Stimulated activated memory B cell treated with anti-CD40 and anti-IgM and Interleukin-4, amounts not matched to agents 10 μg/mL and 1 μg/mL and 100 μg/mL, for 72 hours (primary cell): Measurements from ENCODE around the gene EHD4.

ENCODE experiments used
- ATAC-seq: fragments of 150-1000 bp; cut with Tn5 transposase; 2 replicates; pipeline ENCODE4 v1.10.0; 2021
- H3K27ac Mint-ChIP-seq: one replicate; pipeline ENCODE4 v1.8.0; 2022; ENCODE audit warnings: mild to moderate bottlenecking, mixed read lengths
- H3K27me3 Mint-ChIP-seq: one replicate; pipeline ENCODE4 v1.8.0; 2022; ENCODE audit warnings: mixed read lengths
- H3K36me3 Mint-ChIP-seq: one replicate; pipeline ENCODE4 v1.8.0; 2022; ENCODE audit warnings: mixed read lengths
- H3K4me1 Mint-ChIP-seq: one replicate; pipeline ENCODE4 v1.8.0; 2022; ENCODE audit warnings: mixed read lengths
- H3K4me3 Mint-ChIP-seq: one replicate; pipeline ENCODE4 v1.8.0; 2022; ENCODE audit warnings: mild to moderate bottlenecking, moderate library complexity, mixed read lengths
- H3K9me3 Mint-ChIP-seq: one replicate; pipeline ENCODE4 v1.8.0; 2022; ENCODE audit warnings: mixed read lengths

The EHD4 gene

DNA sequence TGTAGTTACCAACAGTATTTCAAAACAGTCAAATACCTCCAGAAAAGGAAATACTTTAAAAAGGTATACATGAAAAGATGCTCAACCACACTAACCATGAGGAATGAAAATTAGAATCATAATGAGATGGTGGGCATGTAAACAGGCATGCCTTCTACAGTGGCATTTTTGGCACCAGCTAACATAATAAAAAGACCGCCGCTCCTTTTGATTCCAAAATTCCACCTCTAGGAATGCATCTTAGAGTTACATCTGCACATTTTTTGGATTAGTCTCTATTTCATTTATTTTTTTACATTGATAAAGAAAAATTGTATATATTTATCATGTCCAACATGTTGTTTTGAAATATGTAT, 41.5 kb downstream of the EHD4 start:
- ATAC-seq, result no peak
- no peaks in the 10 kb centered on the region for H3K9me3 Mint-ChIP-seq
- H3K27ac Mint-ChIP-seq, result peak overlapping the region; percentile 58
- H3K36me3 Mint-ChIP-seq, result peaks cover 14% of the 10 kb centered on the region
- H3K4me3 Mint-ChIP-seq, result no peak overlapping the region
- peaks cover 56% of the 10 kb centered on the region for H3K4me1 Mint-ChIP-seq
- no peaks in the 10 kb centered on the region for H3K27me3 Mint-ChIP-seq

- Mint-ChIP-seq H3K9me3 (no peaks in the 10 kb centered on the region), H3K27ac (peak overlapping the region; percentile 58), H3K27me3 (no peaks in the 10 kb centered on the region), H3K4me1 (peaks cover 54% of the 10 kb centered on the region), H3K36me3 (peaks cover 10% of the 10 kb centered on the region), H3K4me3 (peak overlapping the region; percentile 26)
- ATAC-seq, result no peak
Observed at GRCh38 chr15:41930221-41930866, 42.0 kb downstream of the EHD4 start.

DNA sequence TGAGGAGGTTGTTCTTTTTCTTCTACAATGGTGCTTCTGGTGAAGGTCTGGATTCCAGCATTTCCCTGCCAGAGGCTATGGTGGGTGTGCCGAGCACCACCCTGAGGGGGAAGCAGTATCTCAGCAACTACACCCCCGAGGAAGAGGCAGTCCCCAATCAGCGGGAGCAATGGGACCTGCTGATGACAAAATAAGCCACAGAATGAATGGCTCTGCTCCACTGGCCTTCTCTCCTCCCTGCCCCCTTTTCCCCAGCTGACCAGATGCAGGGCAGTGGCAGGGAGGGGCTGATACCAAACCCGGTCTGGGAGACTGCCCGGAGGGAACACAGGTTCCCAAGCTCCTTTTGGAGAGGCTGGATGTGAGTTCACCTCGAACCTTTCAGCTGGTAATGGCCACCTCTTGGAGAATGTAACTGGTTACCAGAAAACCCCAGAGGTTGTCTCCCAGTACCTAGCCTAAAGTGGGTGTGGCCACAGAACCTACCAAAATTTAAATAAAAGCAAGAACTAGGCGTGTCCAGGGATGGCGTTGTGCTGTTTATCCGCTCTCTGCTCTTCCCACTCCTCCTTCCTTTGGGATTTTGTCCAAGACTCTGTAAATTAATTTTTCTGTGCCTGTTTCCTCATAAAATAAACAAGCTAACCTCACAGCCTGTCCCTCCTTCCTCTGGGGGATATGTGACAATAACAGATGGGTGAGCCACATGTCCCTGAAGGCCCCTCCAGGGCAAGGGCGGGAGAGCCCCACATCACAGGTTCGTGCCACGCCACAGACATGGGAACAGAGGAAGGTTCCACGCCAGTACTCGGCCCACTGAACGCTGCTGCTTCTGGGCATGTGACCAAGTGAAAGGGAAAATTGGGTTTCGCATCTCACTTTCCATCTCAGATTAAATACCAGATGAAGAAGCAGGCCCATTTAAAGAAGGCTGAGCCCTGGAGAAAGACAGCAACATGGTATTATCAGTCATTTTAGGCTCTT, 43.4 kb downstream of the EHD4 start:
- ATAC-seq, result peak; percentile 99
- H3K27ac Mint-ChIP-seq, result peak overlapping the region; percentile 58
- H3K9me3 Mint-ChIP-seq, result no peaks in the 10 kb centered on the region
- peaks cover 10% of the 10 kb centered on the region for H3K36me3 Mint-ChIP-seq
- no peaks in the 10 kb centered on the region for H3K27me3 Mint-ChIP-seq
- H3K4me3 Mint-ChIP-seq, result peak overlapping the region; percentile 42
- peaks cover 49% of the 10 kb centered on the region for H3K4me1 Mint-ChIP-seq

GRCh38 chr15:41928100-41928499, 44.3 kb downstream of the EHD4 start:
- H3K4me1 Mint-ChIP-seq, result peaks cover 57% of the 10 kb centered on the region
- no peak for ATAC-seq

DNA sequence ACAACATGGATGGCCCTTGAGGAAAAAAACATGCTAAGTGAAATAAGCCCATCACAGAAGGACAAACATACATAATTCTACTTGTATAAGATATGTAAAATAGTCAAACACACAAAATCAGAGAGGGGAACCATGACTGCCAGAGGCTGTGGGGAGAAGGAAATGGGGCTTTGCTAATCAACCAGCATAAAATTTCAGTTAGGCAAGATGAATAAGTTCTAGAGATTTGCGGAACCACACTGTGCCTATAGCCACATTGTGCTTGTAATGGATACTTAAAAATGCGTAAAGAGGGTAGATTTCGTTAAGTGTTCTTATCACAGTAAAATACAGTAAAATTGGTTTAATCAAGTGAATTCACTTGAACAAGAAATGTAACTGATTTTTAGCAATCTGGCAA, 44.8 kb downstream of the EHD4 start:
- no peak for ATAC-seq
- H3K27ac Mint-ChIP-seq, result peak overlapping the region; percentile 58
- peak overlapping the region; percentile 37 for H3K4me3 Mint-ChIP-seq
- H3K4me1 Mint-ChIP-seq, result peaks cover 63% of the 10 kb centered on the region
- no peaks in the 10 kb centered on the region for H3K9me3 Mint-ChIP-seq
- peaks cover 14% of the 10 kb centered on the region for H3K36me3 Mint-ChIP-seq
- H3K27me3 Mint-ChIP-seq, result no peaks in the 10 kb centered on the region

More at GRCh38 chr15:41928100-41928499, 44.3 kb downstream of the EHD4 start:
- peaks cover 10% of the 10 kb centered on the region for H3K36me3 Mint-ChIP-seq
- H3K27ac Mint-ChIP-seq, result peak overlapping the region; percentile 58
- no peaks in the 10 kb centered on the region for H3K9me3 Mint-ChIP-seq
- peak overlapping the region; percentile 30 for H3K4me3 Mint-ChIP-seq
- no peaks in the 10 kb centered on the region for H3K27me3 Mint-ChIP-seq

GRCh38 chr15:41926185-41927056, 45.9 kb downstream of the EHD4 start:
- peak overlapping the region; percentile 58 for H3K27ac Mint-ChIP-seq
- ATAC-seq, result no peak
- peaks cover 65% of the 10 kb centered on the region for H3K4me1 Mint-ChIP-seq

DNA sequence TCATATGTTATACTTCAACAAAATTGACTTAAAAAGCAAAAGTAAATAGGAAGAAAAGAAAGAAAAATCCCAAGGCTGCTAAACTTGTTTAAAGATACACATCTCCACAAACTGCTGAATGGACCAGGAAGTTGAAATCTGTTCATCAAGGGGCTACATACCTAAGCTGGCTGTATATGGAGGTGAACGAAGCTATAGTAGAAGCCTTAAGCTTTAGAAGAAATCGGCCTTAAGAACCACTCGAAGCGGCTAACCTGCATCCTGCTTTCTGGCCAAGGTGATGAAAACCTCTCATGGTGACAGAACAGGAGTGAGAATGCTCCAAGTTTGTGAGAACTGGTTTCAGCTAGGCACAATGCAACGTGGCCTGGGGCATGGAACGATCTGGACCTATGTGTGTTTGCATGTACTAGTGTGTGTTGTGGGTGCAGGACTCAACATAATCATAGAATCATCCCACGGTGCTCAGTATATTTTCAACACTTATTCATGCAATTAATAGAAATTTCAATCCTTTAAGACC, 47.2 kb downstream of the EHD4 start:
- Mint-ChIP-seq H3K27me3 (no peaks in the 10 kb centered on the region), H3K9me3 (no peaks in the 10 kb centered on the region), H3K36me3 (peaks cover 31% of the 10 kb centered on the region), H3K27ac (no peak overlapping the region), H3K4me1 (peaks cover 69% of the 10 kb centered on the region), H3K4me3 (no peak overlapping the region)
- no peak for ATAC-seq

More at GRCh38 chr15:41926185-41927056, 45.9 kb downstream of the EHD4 start:
- Mint-ChIP-seq H3K27me3 (no peaks in the 10 kb centered on the region), H3K36me3 (peaks cover 20% of the 10 kb centered on the region), H3K9me3 (no peaks in the 10 kb centered on the region), H3K4me3 (no peak overlapping the region)

DNA sequence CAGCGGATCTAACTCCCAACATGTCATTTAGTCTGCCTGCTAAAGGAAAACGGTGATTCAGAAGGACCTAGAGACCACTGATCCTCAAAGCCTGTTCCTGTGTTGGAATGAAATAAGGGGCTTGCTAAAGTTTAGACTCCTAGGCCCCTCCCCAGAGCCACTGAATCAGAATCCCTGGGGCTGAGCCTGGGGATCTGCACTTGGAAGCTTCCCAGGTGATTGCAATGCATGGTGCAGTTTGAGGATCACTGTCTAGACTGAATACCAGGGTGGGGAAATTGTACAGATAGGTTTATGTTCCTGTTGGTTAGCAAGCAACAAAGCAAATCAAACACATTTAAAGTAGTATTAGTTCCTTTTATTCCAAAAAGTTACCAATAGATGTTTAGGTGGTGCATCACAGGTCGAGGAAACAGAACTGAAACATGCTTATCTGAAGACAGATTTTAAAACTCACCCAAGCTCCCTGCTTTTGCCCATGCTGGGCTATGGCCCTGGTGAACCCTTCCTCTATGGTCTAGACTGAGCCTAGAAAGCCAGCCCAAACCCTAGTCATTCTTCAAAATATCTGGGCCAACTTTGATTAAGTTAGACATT, 48.9 kb downstream of the EHD4 start:
- H3K36me3 Mint-ChIP-seq, result peaks cover 44% of the 10 kb centered on the region
- peaks cover 64% of the 10 kb centered on the region for H3K4me1 Mint-ChIP-seq
- H3K9me3 Mint-ChIP-seq, result no peaks in the 10 kb centered on the region
- no peak overlapping the region for H3K4me3 Mint-ChIP-seq
- H3K27me3 Mint-ChIP-seq, result no peaks in the 10 kb centered on the region
- H3K27ac Mint-ChIP-seq, result peak overlapping the region; percentile 54
- ATAC-seq, result peak; percentile 75

DNA sequence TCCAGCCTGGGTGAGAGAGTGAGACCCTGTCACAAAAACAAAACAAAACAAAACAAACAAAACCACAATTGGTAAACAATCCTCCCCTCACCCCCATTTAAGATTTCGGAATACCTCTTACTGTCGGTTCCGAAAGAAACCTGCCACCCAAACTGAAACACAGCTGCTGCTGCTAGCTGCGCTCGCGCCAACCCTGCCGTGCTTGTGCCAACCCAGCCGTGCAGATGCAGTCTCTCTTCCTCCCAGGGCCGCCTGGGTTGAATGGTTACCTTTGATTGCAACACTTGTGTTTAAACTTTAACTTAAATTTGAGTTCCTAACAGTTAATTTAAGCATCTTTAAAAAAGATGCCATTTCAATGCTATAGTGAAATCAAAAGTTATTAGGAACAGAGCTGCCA, 50.0 kb downstream of the EHD4 start:
- Mint-ChIP-seq H3K4me1 (peaks cover 52% of the 10 kb centered on the region), H3K4me3 (no peak overlapping the region), H3K36me3 (peaks cover 56% of the 10 kb centered on the region), H3K27me3 (no peaks in the 10 kb centered on the region), H3K9me3 (no peaks in the 10 kb centered on the region), H3K27ac (no peak overlapping the region)
- ATAC-seq, result no peak

- no peak overlapping the region for H3K27ac Mint-ChIP-seq
- no peak overlapping the region for H3K4me3 Mint-ChIP-seq
- no peak for ATAC-seq
- peaks cover 58% of the 10 kb centered on the region for H3K36me3 Mint-ChIP-seq
- H3K4me1 Mint-ChIP-seq, result peaks cover 48% of the 10 kb centered on the region
- no peaks in the 10 kb centered on the region for H3K9me3 Mint-ChIP-seq
- no peaks in the 10 kb centered on the region for H3K27me3 Mint-ChIP-seq
Observed at GRCh38 chr15:41921639-41922038, 50.7 kb downstream of the EHD4 start.

GRCh38 chr15:41921167-41921566, 51.2 kb downstream of the EHD4 start:
- no peaks in the 10 kb centered on the region for H3K27me3 Mint-ChIP-seq
- peaks cover 58% of the 10 kb centered on the region for H3K36me3 Mint-ChIP-seq
- no peak for ATAC-seq
- no peak overlapping the region for H3K4me3 Mint-ChIP-seq
- no peak overlapping the region for H3K27ac Mint-ChIP-seq
- peaks cover 48% of the 10 kb centered on the region for H3K4me1 Mint-ChIP-seq
- no peaks in the 10 kb centered on the region for H3K9me3 Mint-ChIP-seq

DNA sequence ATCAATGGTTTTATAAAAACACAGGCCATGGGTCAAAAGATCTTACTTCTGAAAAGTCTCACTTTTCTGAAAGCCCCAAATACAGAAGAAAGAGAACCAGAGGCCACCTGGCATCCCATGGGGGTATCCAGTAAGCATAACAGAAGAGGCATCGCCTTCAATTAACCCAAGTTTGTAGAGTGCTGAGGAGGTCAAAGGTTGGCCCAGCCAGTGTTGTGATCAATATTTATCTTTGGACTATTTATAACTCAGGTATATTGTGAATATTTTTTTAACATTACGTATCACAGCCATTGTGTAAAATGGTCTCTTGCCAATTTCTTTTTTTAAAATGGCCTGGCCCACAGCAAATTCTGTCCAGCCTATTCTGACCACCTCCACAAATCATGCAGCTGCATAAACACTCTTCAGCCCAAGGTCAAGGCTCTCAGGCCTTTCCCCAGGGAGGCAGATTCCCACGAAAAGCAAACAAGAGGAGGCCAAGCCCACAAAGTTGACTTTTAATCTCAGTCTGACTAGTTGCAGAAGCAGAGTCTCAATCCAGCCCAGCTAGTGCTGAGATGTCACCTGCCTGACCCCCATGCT, 52.3 kb downstream of the EHD4 start:
- peaks cover 66% of the 10 kb centered on the region for H3K36me3 Mint-ChIP-seq
- ATAC-seq, result no peak
- H3K4me3 Mint-ChIP-seq, result no peak overlapping the region
- no peaks in the 10 kb centered on the region for H3K27me3 Mint-ChIP-seq
- no peak overlapping the region for H3K27ac Mint-ChIP-seq
- H3K4me1 Mint-ChIP-seq, result peaks cover 52% of the 10 kb centered on the region
- H3K9me3 Mint-ChIP-seq, result no peaks in the 10 kb centered on the region

- H3K4me1 Mint-ChIP-seq, result peaks cover 50% of the 10 kb centered on the region
- no peak overlapping the region for H3K27ac Mint-ChIP-seq
- ATAC-seq, result no peak
- H3K27me3 Mint-ChIP-seq, result no peaks in the 10 kb centered on the region
- no peak overlapping the region for H3K4me3 Mint-ChIP-seq
- H3K36me3 Mint-ChIP-seq, result peaks cover 68% of the 10 kb centered on the region
- H3K9me3 Mint-ChIP-seq, result no peaks in the 10 kb centered on the region
Observed at GRCh38 chr15:41919201-41919820, 53.0 kb downstream of the EHD4 start.
